HG02973 (cell line): ENCODE results near the gene GAS2L3.
"Not testable (repeated sequence)": the region's sequence is repeated elsewhere in the genome, so short reads cannot be mapped to it uniquely, and the experiment has no call there.

Source experiments
- ATAC-seq: cut with Tn5 transposase; IDR thresholded peaks from one replicate; pipeline ENCODE4 v1.9.1; 2021; ENCODE audit warnings: moderate library complexity; ENCODE audit not compliant: unreplicated experiment

The GAS2L3 gene

GRCh38 chr12:100573292-100574186, at the start of gene GAS2L3:
Gene GAS2L3 (plus strand): TSS chr12:100573684. CDS start chr12:100594905, 21,221 bp downstream.
- peak; percentile 96 for ATAC-seq

- no peak for ATAC-seq
These were observed 45.5 kb upstream of the GAS2L3 start for GRCh38 chr12:100528034-100528433.

DNA sequence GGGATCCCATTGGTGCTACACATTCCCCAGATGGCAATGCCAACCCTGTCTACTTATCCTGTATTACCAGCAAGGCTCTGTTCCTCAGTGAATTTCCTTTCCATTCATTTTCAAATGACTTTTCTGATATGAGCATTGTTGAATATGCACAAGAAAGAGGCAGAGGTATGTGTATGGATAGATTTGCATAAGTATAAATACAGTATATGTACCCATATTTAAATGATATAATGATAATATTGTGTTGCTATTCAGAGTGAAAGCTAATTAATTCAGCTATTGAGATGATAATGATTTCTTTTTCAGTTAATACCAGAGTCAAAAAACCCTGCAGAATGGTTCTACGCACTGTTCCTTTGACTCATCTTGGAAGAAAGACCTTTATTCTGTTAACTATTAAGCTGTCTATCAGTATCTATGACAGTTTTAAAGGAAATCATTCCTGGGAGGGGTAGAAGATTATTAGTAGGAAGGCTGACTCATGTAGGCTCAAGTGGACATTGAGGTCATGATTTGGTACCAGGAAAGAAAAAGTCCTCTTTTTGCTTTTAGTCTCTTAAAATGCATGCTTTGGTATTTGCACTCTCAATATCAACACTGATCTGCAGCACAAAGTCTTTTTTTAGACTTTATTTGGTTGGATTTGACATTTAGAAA, 44.9 kb upstream of the GAS2L3 start:
- ATAC-seq: no peak

- no peak for ATAC-seq
These were observed 43.6 kb upstream of the GAS2L3 start for GRCh38 chr12:100529756-100530350.

DNA sequence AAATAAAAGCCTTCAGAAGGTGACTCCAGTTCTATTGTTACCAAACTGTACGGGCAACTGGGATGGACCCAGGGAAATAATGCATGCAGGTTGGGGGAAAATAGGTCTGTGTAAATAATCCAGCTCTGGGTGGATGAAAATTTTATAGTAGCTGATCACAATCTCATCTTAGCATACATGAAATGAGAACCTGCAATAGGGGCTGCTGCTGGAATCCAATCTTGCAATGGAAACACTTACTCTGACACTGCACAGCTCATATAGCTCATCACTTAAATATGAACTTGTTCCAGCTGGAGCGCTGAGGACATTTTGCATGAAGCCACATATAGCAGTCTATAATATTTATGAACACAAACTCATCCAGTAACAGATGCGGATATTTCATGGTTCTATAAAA, 40.1 kb upstream of the GAS2L3 start:
- no peak for ATAC-seq

DNA sequence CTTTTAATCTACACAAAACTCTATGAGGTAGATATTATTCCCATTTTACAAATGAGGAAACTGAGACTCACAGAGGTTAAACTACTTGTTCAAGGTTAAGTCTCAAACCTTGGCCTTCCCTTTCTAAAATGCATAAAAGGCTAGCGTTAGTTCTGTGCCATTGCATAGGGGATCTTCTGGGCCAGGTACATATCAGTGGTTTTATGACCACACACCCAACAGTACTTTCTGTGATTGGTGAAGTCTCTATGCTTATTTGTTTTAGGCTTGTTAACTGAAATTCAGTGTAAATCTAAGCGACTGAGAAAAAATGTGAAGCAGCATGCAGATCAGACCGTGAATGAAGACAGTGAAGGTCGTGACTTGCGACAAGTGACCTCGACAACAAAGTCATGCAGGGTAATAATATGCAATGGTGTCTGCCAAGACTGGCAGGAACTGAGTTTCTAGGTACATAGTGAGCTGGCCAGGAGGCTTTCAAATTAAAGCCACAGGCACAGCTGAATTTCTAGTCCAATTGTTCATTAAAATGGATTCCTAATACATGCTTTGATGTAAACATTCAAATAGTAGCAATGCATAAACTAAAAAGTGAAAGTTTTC, 38.8 kb upstream of the GAS2L3 start:
- ATAC-seq: no peak

- no peak for ATAC-seq
These were observed 34.3 kb upstream of the GAS2L3 start for GRCh38 chr12:100539202-100539601.

- no peak for ATAC-seq
These were observed 29.3 kb upstream of the GAS2L3 start for GRCh38 chr12:100544165-100544564.

GRCh38 chr12:100545092-100545491, 28.4 kb upstream of the GAS2L3 start:
- no peak for ATAC-seq

DNA sequence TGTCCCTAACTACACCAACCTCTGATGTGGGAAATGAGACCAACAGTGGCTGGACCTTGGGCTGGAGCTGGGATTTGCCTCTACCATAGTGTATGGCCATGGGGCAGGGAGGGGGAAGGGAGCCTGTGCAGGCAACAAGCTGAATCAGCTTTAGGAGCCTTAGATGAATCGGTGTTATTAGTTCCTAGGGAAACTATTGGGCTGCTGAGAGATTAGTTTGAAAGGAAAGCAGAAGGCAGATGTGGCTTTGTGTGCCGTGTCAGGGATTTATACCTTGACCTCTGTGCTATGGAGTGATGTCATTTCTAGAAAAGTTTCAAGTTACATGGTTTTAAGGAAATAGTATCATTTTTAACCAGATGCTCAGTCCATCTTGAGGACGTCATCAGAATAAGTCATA, 19.5 kb upstream of the GAS2L3 start:
- no peak for ATAC-seq

- ATAC-seq: no peak
These were observed 18.8 kb upstream of the GAS2L3 start for GRCh38 chr12:100554608-100555077.

GRCh38 chr12:100555722-100556121, 17.8 kb upstream of the GAS2L3 start:
- no peak for ATAC-seq

GRCh38 chr12:100557357-100557756, 16.1 kb upstream of the GAS2L3 start:
- ATAC-seq: no peak

DNA sequence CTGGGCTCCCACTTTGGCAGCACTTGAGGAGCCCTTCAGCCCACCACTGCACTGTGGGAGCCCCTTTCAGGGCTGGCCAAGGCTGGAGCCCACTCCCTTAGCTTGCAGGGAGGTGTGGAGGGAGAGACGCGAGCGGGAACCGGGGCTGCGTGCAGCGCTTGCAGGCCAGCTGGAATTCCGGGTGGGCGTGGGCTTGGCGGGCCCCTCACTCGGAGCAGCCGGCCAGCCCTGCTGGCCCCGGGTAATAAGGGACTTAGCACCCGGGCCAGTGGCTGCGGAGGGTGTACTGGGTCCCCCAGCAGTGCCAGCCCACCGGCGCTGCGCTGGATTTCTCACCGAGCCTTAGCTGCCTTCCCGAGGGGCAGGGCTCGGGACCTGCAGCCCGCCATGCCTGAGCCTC, 14.2 kb upstream of the GAS2L3 start:
- not testable (repeated sequence) for ATAC-seq

DNA sequence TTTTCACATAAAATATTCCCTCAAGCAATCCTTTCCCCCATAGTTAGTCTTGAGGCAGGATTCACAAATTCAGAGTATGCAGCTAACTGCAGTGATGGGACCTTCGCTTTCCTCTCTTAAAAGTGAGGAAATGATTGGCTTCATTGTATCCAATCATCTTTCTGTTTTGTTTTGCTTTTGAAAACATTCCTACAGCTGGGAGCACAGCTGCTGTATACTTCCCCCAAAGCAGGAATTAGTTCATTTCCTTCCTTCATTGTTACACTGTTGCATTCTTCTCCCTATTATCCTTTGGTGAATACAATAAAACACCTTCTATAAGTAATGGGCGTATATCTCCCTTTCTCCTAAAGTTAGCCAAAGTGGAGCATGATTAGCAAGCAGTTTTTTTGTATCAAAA, 9.4 kb upstream of the GAS2L3 start:
- ATAC-seq: no peak

DNA sequence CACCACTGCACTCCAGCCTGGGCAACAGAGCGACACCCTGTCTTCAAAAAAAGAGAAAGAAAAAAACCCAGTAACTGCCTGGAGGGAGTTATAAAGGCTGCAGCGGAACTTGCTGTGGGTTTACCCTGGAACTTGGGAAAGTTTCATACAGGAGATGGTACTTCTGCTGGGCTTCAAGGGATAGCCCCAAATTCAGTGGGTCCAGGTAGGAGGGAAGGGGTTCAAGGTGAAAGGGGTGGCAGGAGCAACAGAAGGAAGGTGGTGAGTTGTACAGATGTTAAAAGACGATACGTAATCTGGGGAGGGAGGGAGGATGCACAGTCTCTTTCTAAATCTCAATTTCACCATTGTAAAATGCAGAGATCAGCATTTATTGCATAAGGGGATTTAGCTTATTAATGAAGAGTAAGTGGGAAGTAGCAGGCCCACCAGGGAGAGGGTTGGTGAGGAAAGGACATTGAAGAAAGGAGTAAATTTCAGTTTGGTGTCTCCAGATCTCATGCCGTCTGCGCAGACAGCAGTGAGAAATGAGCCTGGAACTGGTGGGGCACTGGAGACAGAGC, 8.5 kb upstream of the GAS2L3 start:
- no peak for ATAC-seq

DNA sequence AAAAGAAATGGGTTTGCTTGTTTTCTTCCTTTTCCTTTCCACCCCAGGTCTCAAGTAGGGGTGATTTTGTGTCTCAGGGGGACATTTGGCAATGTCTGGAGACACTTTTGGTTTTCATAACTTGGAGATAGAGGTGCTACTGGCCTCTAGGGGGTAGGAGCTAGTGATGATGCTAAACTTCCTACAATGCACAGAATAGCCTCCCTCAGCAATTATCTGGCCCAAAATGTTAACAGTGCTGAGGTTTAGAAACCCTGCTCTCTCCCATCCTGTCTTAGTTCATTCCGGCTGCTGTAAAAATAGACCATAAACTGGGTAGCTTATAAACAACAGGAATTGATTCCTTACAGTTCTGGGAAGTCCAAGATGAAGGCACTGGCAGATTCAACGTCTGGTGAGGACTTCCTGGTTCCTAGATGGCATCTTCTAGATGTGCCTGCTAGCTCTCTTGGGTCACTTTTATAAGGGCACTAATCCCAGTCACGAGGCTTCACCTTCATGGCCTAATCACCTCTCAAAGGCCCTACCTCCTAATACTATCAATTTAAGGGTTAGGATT, 7.4 kb upstream of the GAS2L3 start:
- no peak for ATAC-seq

DNA sequence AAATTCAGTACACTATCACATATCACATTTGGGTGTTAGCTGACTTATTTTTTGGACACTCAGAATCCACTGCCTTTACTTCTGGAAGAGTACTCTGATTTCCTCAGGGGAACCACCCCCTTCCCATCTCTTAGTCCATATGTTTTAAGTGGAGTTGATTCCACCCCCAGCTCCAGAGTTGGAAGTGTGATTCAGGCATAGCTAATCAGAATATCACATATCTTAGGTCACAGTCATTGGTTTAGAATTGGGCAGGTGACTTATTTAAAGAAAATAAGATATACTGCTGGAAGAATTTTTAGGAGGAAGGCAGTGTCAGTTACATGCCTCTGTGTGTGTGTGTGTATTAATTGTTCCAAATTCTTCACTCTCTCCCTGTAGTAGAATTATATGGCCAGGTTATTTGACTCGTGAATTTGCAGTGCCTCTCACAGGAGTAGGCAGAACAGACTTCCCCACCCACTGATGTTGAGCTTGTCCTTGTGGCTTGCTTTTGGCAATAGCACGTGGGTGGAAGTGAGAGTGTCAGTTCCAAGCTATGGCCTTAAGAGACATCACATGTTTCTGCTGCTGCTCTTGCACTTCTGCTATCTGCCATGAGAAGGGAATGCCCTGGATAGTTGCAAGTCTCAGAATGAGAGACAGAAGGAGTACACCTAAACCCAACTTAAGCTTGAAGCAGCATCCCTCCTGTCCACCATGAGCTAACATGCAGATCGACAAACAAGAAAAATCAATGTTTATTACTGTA, 6.4 kb upstream of the GAS2L3 start:
- ATAC-seq: peak; percentile 94

DNA sequence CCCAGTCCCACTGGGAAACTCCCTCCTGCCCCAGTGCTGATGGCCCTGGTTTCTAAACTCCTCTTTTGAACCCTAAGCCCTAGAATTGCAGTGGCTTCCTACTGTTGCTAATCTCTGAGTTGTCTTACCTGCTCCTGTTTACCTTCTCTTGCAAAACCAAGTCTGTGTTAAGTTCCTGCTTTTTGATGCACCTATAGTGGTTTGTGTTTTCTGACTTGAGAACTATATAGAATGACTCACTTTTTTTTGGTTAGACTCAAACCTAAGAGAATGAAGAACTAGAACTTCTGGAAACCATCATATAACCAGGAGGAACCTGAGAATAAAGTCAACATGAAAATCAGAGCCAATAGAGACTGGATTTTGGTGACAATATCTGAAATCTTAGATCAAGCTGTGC, 5.5 kb upstream of the GAS2L3 start:
- ATAC-seq: peak; percentile 35

DNA sequence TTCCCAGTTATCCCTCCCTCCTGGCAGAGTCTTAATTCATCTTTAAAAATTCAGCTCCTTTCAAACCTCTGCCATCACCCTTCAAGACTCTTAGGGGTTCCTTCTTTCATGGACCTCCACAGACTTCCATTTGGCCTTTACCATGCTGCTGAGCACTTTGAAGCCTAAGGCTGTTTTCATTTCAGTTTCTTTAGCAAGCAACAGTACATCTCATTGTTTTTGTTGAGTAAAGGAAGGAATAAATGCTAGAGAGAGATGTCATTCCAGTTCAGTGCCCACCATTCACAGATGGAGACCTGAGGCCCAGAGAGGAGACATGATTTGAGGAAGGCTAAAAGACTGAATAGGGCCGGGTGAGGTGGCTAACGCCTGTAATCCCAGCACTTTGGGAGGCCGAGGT, 1.3 kb upstream of the GAS2L3 start:
- no peak for ATAC-seq
